ENCODE data around the gene POMP.

DNA sequence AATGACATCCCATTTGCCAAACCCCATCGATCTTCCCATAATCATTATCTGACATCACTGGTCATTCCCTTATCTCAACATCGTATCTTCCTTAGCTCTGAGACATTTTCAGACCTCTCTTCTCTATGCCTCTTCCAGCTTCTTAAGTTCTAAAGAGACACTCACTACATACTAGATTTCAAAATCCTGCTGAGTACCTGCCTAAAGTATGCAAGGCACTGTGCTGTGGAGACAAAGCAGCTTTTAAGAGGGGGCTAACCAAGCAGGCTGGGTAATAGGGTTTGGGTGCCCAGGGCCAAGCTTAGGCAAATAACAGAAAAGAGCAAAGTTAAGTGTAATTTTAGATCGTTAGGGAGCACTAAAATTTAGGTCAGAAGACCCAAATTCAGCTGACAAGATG, 3.4 kb upstream of the POMP start:
- no peak for TF ChIP-seq POLR2A (IDR thresholded peaks at IDR 0.05; ENCODE audit: low read depth)
- no peak for TF ChIP-seq CTCF (IDR thresholded peaks at IDR 0.05)
